GM19372 (cell line): ENCODE data around the gene B4GALT3.
"Not testable (repeated sequence)": the region's sequence is repeated elsewhere in the genome, so short reads cannot be mapped to it uniquely, and the experiment has no call there.

Experiments
- ATAC-seq: cut with Tn5 transposase; IDR thresholded peaks from one replicate; pipeline ENCODE4 v1.9.1; 2021; ENCODE audit warnings: mild to moderate bottlenecking, low read depth, moderate library complexity; ENCODE audit not compliant: unreplicated experiment

B4GALT3 gene

GRCh38 chr1:161177112-161177935 lies at the start of gene B4GALT3:
Gene B4GALT3, minus strand, starts transcription at chr1:161177507. Its CDS starts 1,447 bp downstream, at chr1:161176060.
- peak; percentile 69 for ATAC-seq

- ATAC-seq, result no peak
These were observed 49.5 kb upstream of the B4GALT3 start for GRCh38 chr1:161226759-161227158.

- ATAC-seq, result no peak
These were observed 49.0 kb upstream of the B4GALT3 start for GRCh38 chr1:161226320-161226711.

GRCh38 chr1:161225534-161226319 lies 48.4 kb upstream of the B4GALT3 start, which contains the start of gene TOMM40L:
Gene TOMM40L, plus strand, starts transcription at chr1:161226060. Its CDS starts 430 bp downstream, at chr1:161226490.
- ATAC-seq, result peak; percentile 98

- ATAC-seq, result no peak
These were observed 47.8 kb upstream of the B4GALT3 start for GRCh38 chr1:161225178-161225533.

- not testable (repeated sequence) for ATAC-seq
These were observed 47.4 kb upstream of the B4GALT3 start for GRCh38 chr1:161224695-161225087.

GRCh38 chr1:161223805-161224694 lies 46.7 kb upstream of the B4GALT3 start:
- ATAC-seq, result no peak

GRCh38 chr1:161222175-161223019 lies 45.1 kb upstream of the B4GALT3 start:
- ATAC-seq, result no peak

GRCh38 chr1:161220002-161220401 lies 42.7 kb upstream of the B4GALT3 start:
- ATAC-seq, result no peak

GRCh38 chr1:161219078-161219892 lies 42.0 kb upstream of the B4GALT3 start:
- no peak for ATAC-seq

GRCh38 chr1:161218301-161219077 lies 41.2 kb upstream of the B4GALT3 start:
- ATAC-seq, result no peak

- no peak for ATAC-seq
These were observed 40.5 kb upstream of the B4GALT3 start for GRCh38 chr1:161217831-161218230.

- peak; percentile 90 for ATAC-seq
These were observed 39.8 kb upstream of the B4GALT3 start for GRCh38 chr1:161216945-161217712.

- no peak for ATAC-seq
These were observed 37.8 kb upstream of the B4GALT3 start, which contains the start of gene FCER1G for GRCh38 chr1:161215076-161215475. Gene FCER1G, plus strand, starts transcription at chr1:161215295. Its CDS starts 27 bp downstream, at chr1:161215322.

GRCh38 chr1:161214369-161214768 lies 37.1 kb upstream of the B4GALT3 start:
- ATAC-seq, result no peak

- no peak for ATAC-seq
These were observed 32.6 kb upstream of the B4GALT3 start for GRCh38 chr1:161209790-161210409.

- no peak for ATAC-seq
These were observed 29.9 kb upstream of the B4GALT3 start for GRCh38 chr1:161207173-161207572.
